ENCODE measurements around the gene DLX3. TPM values are rescaled to one million over a fixed set of nuclear protein-coding genes. Genes with fewer than 3 reads are reported as not detected.

Gene DLX3
- polyA plus RNA-seq, 1 donor from 2014 or later, result not detected

DNA sequence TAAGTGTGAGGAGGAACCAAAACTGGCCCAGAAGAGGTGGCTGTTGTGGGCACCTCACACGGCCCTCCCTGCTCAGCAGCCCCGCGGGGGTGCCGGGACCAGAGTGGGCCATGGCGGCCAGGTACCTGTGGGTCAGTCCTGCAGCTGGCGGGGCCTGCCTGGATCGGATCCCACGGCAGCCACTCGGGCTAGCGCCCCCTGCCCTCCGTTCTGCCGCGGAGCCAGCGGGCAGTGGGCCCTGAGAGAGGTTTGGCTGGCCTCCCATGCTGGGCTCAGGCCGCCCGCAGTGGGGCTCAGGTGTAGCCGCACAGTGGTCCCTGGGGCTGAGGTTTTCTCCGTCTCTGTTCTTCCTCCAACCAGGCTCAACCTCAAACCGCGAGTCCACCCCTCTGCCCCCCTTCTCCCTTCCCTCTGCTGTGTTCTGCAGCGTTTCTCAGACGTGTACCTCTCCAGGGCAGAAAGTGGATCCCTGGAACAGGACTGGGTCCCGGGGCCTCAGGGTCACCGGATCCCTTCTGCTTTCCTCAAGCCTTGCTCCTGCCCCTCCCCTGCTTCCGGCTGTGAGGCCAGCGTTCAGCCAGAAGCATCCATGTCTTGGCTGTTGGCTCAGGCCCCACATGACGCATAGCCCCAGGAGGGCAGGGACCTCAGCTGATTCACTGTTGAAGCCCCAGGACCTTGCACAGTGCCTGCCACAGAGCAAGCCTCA lies 32.3 kb upstream of the DLX3 start:
- H3K9ac ChIP-seq (ENCODE audit: low read length), result no peak overlapping the region

DNA sequence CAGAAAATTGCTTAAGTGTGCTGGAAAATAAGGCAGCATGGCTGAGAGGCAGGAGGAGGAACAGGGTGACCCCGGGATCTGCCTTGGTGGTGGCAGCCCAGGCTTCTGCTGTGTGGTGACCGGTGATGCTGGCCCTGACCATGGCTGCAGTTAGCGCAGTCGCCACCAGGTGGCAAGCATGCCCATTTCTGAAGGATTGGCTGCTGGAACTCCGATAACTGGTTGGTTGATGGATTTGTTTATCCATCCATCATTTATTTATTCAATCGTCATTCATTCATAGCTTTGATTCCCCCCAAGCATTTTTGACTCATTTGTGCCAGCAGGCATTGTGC lies 31.8 kb upstream of the DLX3 start:
- no peaks in the 10 kb centered on the region for H4K20me1 ChIP-seq (ENCODE audit: insufficient read depth)
- H3K4me3 ChIP-seq (ENCODE audit: low read length), result no peak overlapping the region
- no peaks in the 10 kb centered on the region for H3K9me2 ChIP-seq (ENCODE audit: insufficient read depth, low read length)
- H3F3A ChIP-seq (ENCODE audit: insufficient read depth, low read length, poor library complexity, severe bottlenecking), result no peaks in the 10 kb centered on the region
- no peak overlapping the region for H3K9ac ChIP-seq (ENCODE audit: low read length)
- no peaks in the 10 kb centered on the region for H3K79me2 ChIP-seq (replicated peaks; ENCODE audit: insufficient read depth, low read length)
- no peak overlapping the region for H2AFZ ChIP-seq (ENCODE audit: low read depth, low read length)
- H3K36me3 ChIP-seq (ENCODE audit: insufficient read depth, low read length), result no peaks in the 10 kb centered on the region
- H3K9me3 ChIP-seq (ENCODE audit: low read length), result no peaks in the 10 kb centered on the region
- H3K4me2 ChIP-seq (ENCODE audit: low read length), result no peak overlapping the region
- no peak overlapping the region for H3K27ac ChIP-seq (ENCODE audit: low read length)
- no peaks in the 10 kb centered on the region for H3K27me3 ChIP-seq (ENCODE audit: insufficient read depth, low read depth, low read length)
- TF ChIP-seq, protein P1, sequence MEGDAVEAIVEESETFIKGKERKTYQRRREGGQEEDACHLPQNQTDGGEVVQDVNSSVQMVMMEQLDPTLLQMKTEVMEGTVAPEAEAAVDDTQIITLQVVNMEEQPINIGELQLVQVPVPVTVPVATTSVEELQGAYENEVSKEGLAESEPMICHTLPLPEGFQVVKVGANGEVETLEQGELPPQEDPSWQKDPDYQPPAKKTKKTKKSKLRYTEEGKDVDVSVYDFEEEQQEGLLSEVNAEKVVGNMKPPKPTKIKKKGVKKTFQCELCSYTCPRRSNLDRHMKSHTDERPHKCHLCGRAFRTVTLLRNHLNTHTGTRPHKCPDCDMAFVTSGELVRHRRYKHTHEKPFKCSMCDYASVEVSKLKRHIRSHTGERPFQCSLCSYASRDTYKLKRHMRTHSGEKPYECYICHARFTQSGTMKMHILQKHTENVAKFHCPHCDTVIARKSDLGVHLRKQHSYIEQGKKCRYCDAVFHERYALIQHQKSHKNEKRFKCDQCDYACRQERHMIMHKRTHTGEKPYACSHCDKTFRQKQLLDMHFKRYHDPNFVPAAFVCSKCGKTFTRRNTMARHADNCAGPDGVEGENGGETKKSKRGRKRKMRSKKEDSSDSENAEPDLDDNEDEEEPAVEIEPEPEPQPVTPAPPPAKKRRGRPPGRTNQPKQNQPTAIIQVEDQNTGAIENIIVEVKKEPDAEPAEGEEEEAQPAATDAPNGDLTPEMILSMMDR (IDR thresholded peaks at IDR 0.05; ENCODE audit: poor library complexity, severe bottlenecking), result peak; percentile 92
- TF ChIP-seq RAD21 (conservative IDR thresholded peaks at IDR 0.05), result peak; percentile 76
- TF ChIP-seq SMC3 (conservative IDR thresholded peaks at IDR 0.05; ENCODE audit: poor library complexity), result peak; percentile 87
- no peak for TF ChIP-seq POLR2AphosphoS5 (IDR thresholded peaks at IDR 0.05)

More for the DNA sequence above, 32.3 kb upstream of the DLX3 start:
- Histone ChIP-seq H4K20me1 (ENCODE audit: insufficient read depth) (no peaks in the 10 kb centered on the region), H3K79me2 (replicated peaks; ENCODE audit: insufficient read depth, low read length) (no peaks in the 10 kb centered on the region), H2AFZ (ENCODE audit: low read depth, low read length) (no peak overlapping the region), H3K27ac (ENCODE audit: low read length) (no peak overlapping the region), H3K9me3 (ENCODE audit: low read length) (no peaks in the 10 kb centered on the region), H3K4me3 (ENCODE audit: low read length) (no peak overlapping the region), H3K27me3 (ENCODE audit: insufficient read depth, low read depth, low read length) (no peaks in the 10 kb centered on the region), H3K9me2 (ENCODE audit: insufficient read depth, low read length) (no peaks in the 10 kb centered on the region), H3K36me3 (ENCODE audit: insufficient read depth, low read length) (no peaks in the 10 kb centered on the region), H3F3A (ENCODE audit: insufficient read depth, low read length, poor library complexity, severe bottlenecking) (no peaks in the 10 kb centered on the region), H3K4me2 (ENCODE audit: low read length) (no peak overlapping the region)
- TF ChIP-seq POLR2AphosphoS5 (IDR thresholded peaks at IDR 0.05), result no peak

DNA sequence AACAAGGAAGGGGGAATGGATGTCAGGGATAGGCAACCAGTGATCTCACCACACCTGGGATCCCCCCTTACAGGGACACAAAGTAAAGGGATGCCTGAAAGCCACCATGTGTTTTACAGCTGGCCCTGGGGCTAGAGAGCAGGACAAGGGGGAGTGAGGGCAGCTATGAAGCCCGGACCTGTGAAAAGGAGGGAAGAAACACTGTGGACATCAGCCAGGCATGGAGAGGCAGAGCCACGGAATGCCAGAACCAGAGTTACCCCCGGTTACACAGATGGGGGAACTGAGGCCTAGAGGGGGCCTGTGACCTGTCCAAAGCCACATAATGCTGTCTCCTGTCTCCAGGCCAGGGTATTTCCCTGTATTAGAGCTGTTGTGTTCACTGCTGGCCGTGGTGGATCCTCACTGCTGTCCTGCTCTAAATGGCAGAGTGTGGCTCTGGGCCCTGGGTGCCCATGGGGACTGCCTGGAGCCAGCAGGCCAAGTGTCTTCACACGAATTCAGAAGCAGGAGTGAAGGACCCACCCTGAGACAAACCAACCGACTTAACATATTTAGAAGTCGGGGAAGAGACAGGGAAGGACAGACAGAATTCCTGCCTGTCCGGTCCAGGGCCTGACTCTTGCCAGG lies 31.1 kb upstream of the DLX3 start:
- no peaks in the 10 kb centered on the region for H3K36me3 ChIP-seq (ENCODE audit: insufficient read depth, low read length)
- H2AFZ ChIP-seq (ENCODE audit: low read depth, low read length), result no peak overlapping the region
- no peak overlapping the region for H3K4me3 ChIP-seq (ENCODE audit: low read length)
- H3K9me3 ChIP-seq (ENCODE audit: low read length), result no peaks in the 10 kb centered on the region
- no peaks in the 10 kb centered on the region for H3F3A ChIP-seq (ENCODE audit: insufficient read depth, low read length, poor library complexity, severe bottlenecking)
- H3K4me2 ChIP-seq (ENCODE audit: low read length), result no peak overlapping the region
- H3K79me2 ChIP-seq (replicated peaks; ENCODE audit: insufficient read depth, low read length), result no peaks in the 10 kb centered on the region
- no peaks in the 10 kb centered on the region for H4K20me1 ChIP-seq (ENCODE audit: insufficient read depth)
- no peaks in the 10 kb centered on the region for H3K27me3 ChIP-seq (ENCODE audit: insufficient read depth, low read depth, low read length)
- H3K9me2 ChIP-seq (ENCODE audit: insufficient read depth, low read length), result no peaks in the 10 kb centered on the region
- no peak overlapping the region for H3K9ac ChIP-seq (ENCODE audit: low read length)
- no peak overlapping the region for H3K27ac ChIP-seq (ENCODE audit: low read length)
- TF ChIP-seq POLR2AphosphoS5 (IDR thresholded peaks at IDR 0.05), result no peak
- no peak for TF ChIP-seq EP300 (conservative IDR thresholded peaks at IDR 0.05; ENCODE audit: poor library complexity, severe bottlenecking)
- no peak for TF ChIP-seq MXI1 (conservative IDR thresholded peaks at IDR 0.05; ENCODE audit: poor library complexity, severe bottlenecking)
- TF ChIP-seq EZH2 (IDR thresholded peaks at IDR 0.05; ENCODE audit: borderline replicate concordance, insufficient read depth, low read length, poor library complexity, severe bottlenecking), result no peak
- no peak for TF ChIP-seq RAD21 (conservative IDR thresholded peaks at IDR 0.05)
- TF ChIP-seq, protein P1 (IDR thresholded peaks at IDR 0.05; ENCODE audit: poor library complexity, severe bottlenecking), result no peak
- TF ChIP-seq, protein P2, sequence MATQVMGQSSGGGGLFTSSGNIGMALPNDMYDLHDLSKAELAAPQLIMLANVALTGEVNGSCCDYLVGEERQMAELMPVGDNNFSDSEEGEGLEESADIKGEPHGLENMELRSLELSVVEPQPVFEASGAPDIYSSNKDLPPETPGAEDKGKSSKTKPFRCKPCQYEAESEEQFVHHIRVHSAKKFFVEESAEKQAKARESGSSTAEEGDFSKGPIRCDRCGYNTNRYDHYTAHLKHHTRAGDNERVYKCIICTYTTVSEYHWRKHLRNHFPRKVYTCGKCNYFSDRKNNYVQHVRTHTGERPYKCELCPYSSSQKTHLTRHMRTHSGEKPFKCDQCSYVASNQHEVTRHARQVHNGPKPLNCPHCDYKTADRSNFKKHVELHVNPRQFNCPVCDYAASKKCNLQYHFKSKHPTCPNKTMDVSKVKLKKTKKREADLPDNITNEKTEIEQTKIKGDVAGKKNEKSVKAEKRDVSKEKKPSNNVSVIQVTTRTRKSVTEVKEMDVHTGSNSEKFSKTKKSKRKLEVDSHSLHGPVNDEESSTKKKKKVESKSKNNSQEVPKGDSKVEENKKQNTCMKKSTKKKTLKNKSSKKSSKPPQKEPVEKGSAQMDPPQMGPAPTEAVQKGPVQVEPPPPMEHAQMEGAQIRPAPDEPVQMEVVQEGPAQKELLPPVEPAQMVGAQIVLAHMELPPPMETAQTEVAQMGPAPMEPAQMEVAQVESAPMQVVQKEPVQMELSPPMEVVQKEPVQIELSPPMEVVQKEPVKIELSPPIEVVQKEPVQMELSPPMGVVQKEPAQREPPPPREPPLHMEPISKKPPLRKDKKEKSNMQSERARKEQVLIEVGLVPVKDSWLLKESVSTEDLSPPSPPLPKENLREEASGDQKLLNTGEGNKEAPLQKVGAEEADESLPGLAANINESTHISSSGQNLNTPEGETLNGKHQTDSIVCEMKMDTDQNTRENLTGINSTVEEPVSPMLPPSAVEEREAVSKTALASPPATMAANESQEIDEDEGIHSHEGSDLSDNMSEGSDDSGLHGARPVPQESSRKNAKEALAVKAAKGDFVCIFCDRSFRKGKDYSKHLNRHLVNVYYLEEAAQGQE (IDR thresholded peaks at IDR 0.05; ENCODE audit: borderline replicate concordance), result no peak
- no peak for TF ChIP-seq SMC3 (conservative IDR thresholded peaks at IDR 0.05; ENCODE audit: poor library complexity)
- no peak for TF ChIP-seq TAF1 (IDR thresholded peaks at IDR 0.05; ENCODE audit: low read depth)

Measured in neural cell (in vitro differentiated cells).